ENCODE measurements around the gene PTPRA. TPM values are rescaled to one million over a fixed set of nuclear protein-coding genes. Genes with fewer than 3 reads are reported as not detected.

Gene PTPRA
- polyA plus RNA-seq, 1 donor (not counting 4 experiments of a cell fraction or from before 2014, with no cell fraction given): 53.3 TPM

DNA sequence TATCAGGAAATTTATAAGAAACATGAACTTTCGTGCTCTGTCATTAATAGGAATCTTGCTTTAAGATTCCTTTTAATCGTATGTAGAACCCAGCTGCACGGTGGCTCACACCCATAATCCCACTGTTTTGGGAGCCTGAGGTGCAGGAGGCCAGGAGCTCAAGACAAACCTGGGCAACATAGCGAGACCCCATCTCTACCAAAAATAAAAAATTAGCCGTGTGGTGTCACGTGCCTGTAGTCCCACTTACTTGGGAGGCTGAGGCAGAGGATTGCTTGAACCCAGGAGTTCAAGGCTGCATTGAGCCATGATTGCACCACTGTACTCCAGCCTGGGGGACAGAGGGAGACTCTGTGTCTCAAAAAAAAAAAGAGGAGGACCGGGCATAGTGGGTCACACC lies 7.4 kb downstream of the PTPRA start:
- Histone ChIP-seq H4K20me1 (ENCODE audit: control insufficient read depth, extremely low read depth, insufficient read depth, low read length) (peaks cover 2% of the 10 kb centered on the region), H2AFZ (ENCODE audit: control insufficient read depth, low read length) (no peak overlapping the region), H3K4me1 (ENCODE audit: control insufficient read depth, extremely low read depth, insufficient read depth, low read length) (peaks cover 7% of the 10 kb centered on the region), H3K4me2 (ENCODE audit: control insufficient read depth, extremely low read depth, insufficient read depth, low read depth, low read length) (no peak overlapping the region), H3K79me2 (ENCODE audit: control insufficient read depth, insufficient read depth, low read length) (peaks cover 48% of the 10 kb centered on the region), H3K36me3 (ENCODE audit: control insufficient read depth in 2 of 2, extremely low read depth in 1 of 2, insufficient read depth in 2 of 2, low read length in 2 of 2) (no peaks in the 10 kb centered on the region), H3K27ac (ENCODE audit: control insufficient read depth, insufficient read depth, low read length) (no peak overlapping the region), H3K9me3 (ENCODE audit: control insufficient read depth, low read depth, low read length) (no peaks in the 10 kb centered on the region), H3K9ac (ENCODE audit: control insufficient read depth, extremely low read depth, insufficient read depth, low read length) (no peak overlapping the region), H3K9me1 (ENCODE audit: control insufficient read depth, extremely low read depth, insufficient read depth, low read length) (no peaks in the 10 kb centered on the region), H3K27me3 (ENCODE audit: control insufficient read depth, extremely low read depth, insufficient read depth, low read length) (no peaks in the 10 kb centered on the region), H3K4me3 (ENCODE audit: control insufficient read depth in 2 of 3, extremely low read depth in 1 of 3, insufficient read depth in 2 of 3, low read depth in 1 of 3, low read length in 3 of 3) (no peak overlapping the region)
- dilution Hi-C loops (cut with MboI; ENCODE audit: extremely low pct_ligation_motif_present, low sequenced_read_pairs): no loop called here
- DNase-seq (ENCODE audit: low read depth, low spot score) (no peak), FAIRE-seq (no peak)
- no peak for TF ChIP-seq EZH2 (IDR thresholded peaks at IDR 0.05; ENCODE audit: low read length)
- TF ChIP-seq, protein P1, sequence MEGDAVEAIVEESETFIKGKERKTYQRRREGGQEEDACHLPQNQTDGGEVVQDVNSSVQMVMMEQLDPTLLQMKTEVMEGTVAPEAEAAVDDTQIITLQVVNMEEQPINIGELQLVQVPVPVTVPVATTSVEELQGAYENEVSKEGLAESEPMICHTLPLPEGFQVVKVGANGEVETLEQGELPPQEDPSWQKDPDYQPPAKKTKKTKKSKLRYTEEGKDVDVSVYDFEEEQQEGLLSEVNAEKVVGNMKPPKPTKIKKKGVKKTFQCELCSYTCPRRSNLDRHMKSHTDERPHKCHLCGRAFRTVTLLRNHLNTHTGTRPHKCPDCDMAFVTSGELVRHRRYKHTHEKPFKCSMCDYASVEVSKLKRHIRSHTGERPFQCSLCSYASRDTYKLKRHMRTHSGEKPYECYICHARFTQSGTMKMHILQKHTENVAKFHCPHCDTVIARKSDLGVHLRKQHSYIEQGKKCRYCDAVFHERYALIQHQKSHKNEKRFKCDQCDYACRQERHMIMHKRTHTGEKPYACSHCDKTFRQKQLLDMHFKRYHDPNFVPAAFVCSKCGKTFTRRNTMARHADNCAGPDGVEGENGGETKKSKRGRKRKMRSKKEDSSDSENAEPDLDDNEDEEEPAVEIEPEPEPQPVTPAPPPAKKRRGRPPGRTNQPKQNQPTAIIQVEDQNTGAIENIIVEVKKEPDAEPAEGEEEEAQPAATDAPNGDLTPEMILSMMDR (optimal IDR thresholded peaks at IDR 0.05 in 1 of 3, IDR thresholded peaks at IDR 0.05 in 1 of 3, conservative IDR thresholded peaks at IDR 0.05 in 1 of 3; ENCODE audit: extremely low read depth in 1 of 3, insufficient read depth in 2 of 3, low read length in 3 of 3): no peak

DNA sequence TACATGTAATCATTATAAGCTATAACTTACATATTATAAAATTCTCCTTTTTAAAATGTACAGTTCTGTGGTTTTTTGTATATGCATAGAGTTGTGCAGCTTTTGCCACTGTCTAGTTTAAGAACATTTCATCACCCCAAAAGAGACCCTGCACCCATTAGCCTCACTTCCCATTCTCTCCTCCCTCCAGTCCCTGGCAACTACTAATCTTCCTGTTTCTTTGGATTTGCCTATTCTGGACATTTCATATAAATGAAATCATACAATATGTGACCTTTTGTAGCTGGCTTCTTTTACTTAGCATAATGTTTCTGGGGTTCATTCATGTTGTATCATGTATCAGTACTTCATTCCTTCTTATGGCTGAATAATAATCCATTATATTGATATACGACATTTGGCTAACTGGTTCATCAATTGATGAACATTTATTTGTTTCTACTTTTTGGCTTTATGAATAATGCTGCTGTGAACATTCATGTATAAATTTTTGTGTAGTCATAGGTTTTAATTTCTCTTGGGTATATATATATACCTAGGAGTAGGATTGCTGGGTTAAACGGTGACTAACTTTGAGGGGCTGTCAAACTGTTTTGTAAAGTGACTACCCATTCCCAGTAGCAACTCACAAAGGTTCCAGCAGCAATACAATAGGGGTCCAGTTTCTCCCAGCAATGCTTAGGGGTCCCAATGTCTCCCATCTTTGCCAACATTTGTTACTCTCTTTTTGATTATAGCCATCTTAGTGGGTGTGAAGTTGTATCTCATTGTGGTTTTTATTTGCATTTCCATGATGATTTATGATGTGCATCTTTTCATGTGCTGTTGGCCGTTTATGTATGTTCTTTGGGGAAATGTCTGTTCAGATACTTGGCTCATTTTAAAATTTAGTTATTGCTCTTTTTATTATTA lies 10.7 kb downstream of the PTPRA start:
- Histone ChIP-seq H3K4me2 (ENCODE audit: control insufficient read depth, extremely low read depth, insufficient read depth, low read depth, low read length) (no peak overlapping the region), H3K9ac (ENCODE audit: control insufficient read depth, extremely low read depth, insufficient read depth, low read length) (no peak overlapping the region), H2AFZ (ENCODE audit: control insufficient read depth, low read length) (no peak overlapping the region), H3K27me3 (ENCODE audit: control insufficient read depth, extremely low read depth, insufficient read depth, low read length) (no peaks in the 10 kb centered on the region), H3K79me2 (ENCODE audit: control insufficient read depth, insufficient read depth, low read length) (peaks cover 47% of the 10 kb centered on the region), H3K9me3 (ENCODE audit: control insufficient read depth, low read depth, low read length) (no peaks in the 10 kb centered on the region), H3K4me1 (ENCODE audit: control insufficient read depth, extremely low read depth, insufficient read depth, low read length) (peaks cover 4% of the 10 kb centered on the region), H3K27ac (ENCODE audit: control insufficient read depth, insufficient read depth, low read length) (no peak overlapping the region), H4K20me1 (ENCODE audit: control insufficient read depth, extremely low read depth, insufficient read depth, low read length) (no peaks in the 10 kb centered on the region), H3K4me3 (ENCODE audit: control insufficient read depth in 2 of 3, extremely low read depth in 1 of 3, insufficient read depth in 2 of 3, low read depth in 1 of 3, low read length in 3 of 3) (no peak overlapping the region), H3K36me3 (ENCODE audit: control insufficient read depth in 2 of 2, extremely low read depth in 1 of 2, insufficient read depth in 2 of 2, low read length in 2 of 2) (no peaks in the 10 kb centered on the region), H3K9me1 (ENCODE audit: control insufficient read depth, extremely low read depth, insufficient read depth, low read length) (no peaks in the 10 kb centered on the region)
- FAIRE-seq (no peak), DNase-seq (ENCODE audit: low read depth, low spot score) (no peak)
- dilution Hi-C loops (cut with MboI; ENCODE audit: extremely low pct_ligation_motif_present, low sequenced_read_pairs): no loop called here
- no peak for TF ChIP-seq EZH2 (IDR thresholded peaks at IDR 0.05; ENCODE audit: low read length)
- TF ChIP-seq, protein P1 (optimal IDR thresholded peaks at IDR 0.05 in 1 of 3, IDR thresholded peaks at IDR 0.05 in 1 of 3, conservative IDR thresholded peaks at IDR 0.05 in 1 of 3; ENCODE audit: extremely low read depth in 1 of 3, insufficient read depth in 2 of 3, low read length in 3 of 3): no peak

All from keratinocyte (primary cell).